Natural killer cell (primary cell): Measurements from ENCODE around the gene LINGO4. TPM values are rescaled to one million over a fixed set of nuclear protein-coding genes. Genes with fewer than 3 reads are reported as not detected.

ENCODE experiments used
- ATAC-seq, 3 donors: fragments of 150-1000 bp in 2 of 3; fragments of 200-7000 bp in 1 of 3; cut with Tn5 transposase; 1 replicate in 1 of 3; 2 replicates in 2 of 3; pipeline ENCODE4 v1.10.0; 2021; ENCODE audit warnings: mild to moderate bottlenecking in 2 of 3, moderate library complexity in 2 of 3
- DNase-seq, 2 donors: peaks; one replicate each; pipeline versions ENCODE4 v3.0.0 to v3.0.0-alpha.2; 2013 to 2021; ENCODE audit warnings: mixed read lengths in 1 of 2
- H3K27ac ChIP-seq: one replicate; pipeline ENCODE4 v1.5.1; 2013; ENCODE audit warnings: mild to moderate bottlenecking, low read length
- H3K27me3 ChIP-seq: one replicate; pipeline ENCODE4 v1.6.1; 2013; ENCODE audit warnings: low read length; ENCODE audit not compliant: control insufficient read depth, insufficient read depth
- H3K36me3 ChIP-seq: one replicate; pipeline ENCODE4 v1.6.1; 2013; ENCODE audit warnings: low read length; ENCODE audit not compliant: control insufficient read depth, insufficient read depth
- H3K4me1 ChIP-seq: one replicate; pipeline ENCODE4 v1.6.1; 2013; ENCODE audit warnings: low read length; ENCODE audit not compliant: control insufficient read depth, insufficient read depth
- H3K4me3 ChIP-seq: one replicate; pipeline ENCODE4 v1.5.1; 2013; ENCODE audit warnings: low read length
- H3K9me3 ChIP-seq: one replicate; pipeline ENCODE4 v1.6.1; 2013; ENCODE audit warnings: low read length; ENCODE audit not compliant: control insufficient read depth, insufficient read depth
- H3K27ac Mint-ChIP-seq, 2 donors: one replicate each; pipeline ENCODE4 v1.8.0; 2022; ENCODE audit warnings: mild to moderate bottlenecking in 2 of 2, mixed read lengths in 2 of 2, moderate library complexity in 1 of 2
- H3K27me3 Mint-ChIP-seq, 2 donors: one replicate each; pipeline ENCODE4 v1.8.0; 2022; ENCODE audit warnings: low read depth in 2 of 2, mixed read lengths in 2 of 2
- H3K36me3 Mint-ChIP-seq: one replicate; pipeline ENCODE4 v1.8.0; 2022; ENCODE audit warnings: mixed read lengths
- H3K4me1 Mint-ChIP-seq, 2 donors: one replicate each; pipeline ENCODE4 v1.8.0; 2022; ENCODE audit warnings: mixed read lengths in 2 of 2
- H3K4me3 Mint-ChIP-seq: one replicate; pipeline ENCODE4 v1.8.0; 2022; ENCODE audit warnings: mild to moderate bottlenecking, moderate library complexity, mixed read lengths
- H3K9me3 Mint-ChIP-seq, 2 donors: one replicate each; pipeline ENCODE4 v1.8.0; 2022; ENCODE audit warnings: mixed read lengths in 2 of 2
- CTCF ChIP-seq: fragments of 200-600 bp; IDR thresholded peaks from one replicate; pipeline ENCODE4 v1.8.0; 2022; ENCODE audit warnings: antibody characterized with exemption
- WGBS: methylation state at CpG from one replicate; pipeline ENCODE4 v1.1.7; 2013; ENCODE audit warnings: missing lambda C conversion rate; ENCODE audit not compliant: insufficient coverage; 5-methylcytosine and 5-hydroxymethylcytosine counted together
- intact Hi-C: fragments of 100-400 bp; cut with micrococcal nuclease; formaldehyde crosslinking; loops from one replicate; pipeline ENCODE4 v1.14.2; 2022
- total RNA-seq, 4 donors: library from RNA; stranded (reverse); fragments of 120-200 nt in 1 of 4; gene quantifications; one replicate each; pipeline versions ENCODE4 v1.2.3 to v1.2.4, GENCODE V29; 2013 to 2022

LINGO4 gene
- total RNA-seq, 3 donors from 2014 or later (not counting 1 experiment from before 2014, with no cell fraction given), result not detected

- intact Hi-C loops, result no loop called here
- no peak for TF ChIP-seq CTCF
- ATAC-seq (no peak), DNase-seq (no peak)
- no peaks in the 10 kb centered on the region for H3K27me3 ChIP-seq
- Mint-ChIP-seq H3K27ac (no peak overlapping the region), H3K4me1 (peaks cover 13 to 15% of the 10 kb centered on the region in 2 donors), H3K4me3 (no peak overlapping the region), H3K9me3 (no peaks in the 10 kb centered on the region), H3K27me3 (peaks cover 0 to 5% of the 10 kb centered on the region in 2 donors), H3K36me3 (peaks cover 7% of the 10 kb centered on the region)
- no peak overlapping the region for H3K4me3 ChIP-seq
- peaks cover 9% of the 10 kb centered on the region for H3K4me1 ChIP-seq
- H3K27ac ChIP-seq, result no peak overlapping the region
- 92% methylated on average over 5 of the region's 5 CpGs for WGBS
- H3K36me3 ChIP-seq, result no peaks in the 10 kb centered on the region
- no peaks in the 10 kb centered on the region for H3K9me3 ChIP-seq
Measured at GRCh38 chr1:151798571-151798970, 6.6 kb downstream of the LINGO4 start.

- no peaks in the 10 kb centered on the region for H3K27me3 Mint-ChIP-seq
- no peaks in the 10 kb centered on the region for H3K36me3 ChIP-seq
- peaks cover 20 to 34% of the 10 kb centered on the region in 2 donors for H3K4me1 Mint-ChIP-seq
- no peak for TF ChIP-seq CTCF
- no peaks in the 10 kb centered on the region for H3K27me3 ChIP-seq
- DNase-seq, result peak in 1 of 2 donors; percentile 22
- H3K4me3 Mint-ChIP-seq, result peak overlapping the region; percentile 100
- no peaks in the 10 kb centered on the region for H3K9me3 ChIP-seq
- ATAC-seq, result no peak
- intact Hi-C loops, result loop anchor here (1.0 to 2.0 kb wide), 3 partner anchors 28 to 510 kb away; partner anchors contain the start of gene MRPL9
- H3K27ac Mint-ChIP-seq, result peak overlapping the region; percentile 93 to 94
- H3K9me3 Mint-ChIP-seq, result no peaks in the 10 kb centered on the region
- H3K4me1 ChIP-seq, result peaks cover 9% of the 10 kb centered on the region
- H3K36me3 Mint-ChIP-seq, result peaks cover 7% of the 10 kb centered on the region
- WGBS, result 1% methylated on average over 52 of the region's 52 CpGs
- H3K4me3 ChIP-seq, result peak overlapping the region; percentile 96
- peak overlapping the region; percentile 39 for H3K27ac ChIP-seq
Measured at GRCh38 chr1:151790940-151791651, 14.1 kb downstream of the LINGO4 start.

GRCh38 chr1:151790071-151790939 lies 14.9 kb downstream of the LINGO4 start, which contains the start of gene TDRKH:
Gene TDRKH (minus strand): TSS chr1:151790500. CDS start chr1:151783022, 7,478 bp downstream.
- DNase-seq (peak; percentile 96 to 99), ATAC-seq (peak; percentile 92 to 98 (median 94))
- intact Hi-C loops, result loop anchor here (1.0 to 2.0 kb wide), 3 partner anchors 27 to 510 kb away; partner anchors contain the start of gene MRPL9

More at GRCh38 chr1:151790071-151790939, 14.9 kb downstream of the LINGO4 start, which contains the start of gene TDRKH:
- no peaks in the 10 kb centered on the region for H3K9me3 Mint-ChIP-seq
- peaks cover 7% of the 10 kb centered on the region for H3K36me3 Mint-ChIP-seq
- H3K27ac ChIP-seq, result peak within 1 kb of the TSS; percentile 59
- H3K9me3 ChIP-seq, result no peaks in the 10 kb centered on the region
- peak within 1 kb of the TSS; percentile 100 for H3K4me3 Mint-ChIP-seq
- no peaks in the 10 kb centered on the region for H3K27me3 Mint-ChIP-seq
- peak within 1 kb of the TSS; percentile 96 for H3K4me3 ChIP-seq
- no peaks in the 10 kb centered on the region for H3K27me3 ChIP-seq
- H3K4me1 Mint-ChIP-seq, result peaks cover 20 to 34% of the 10 kb centered on the region in 2 donors
- WGBS, result under 1% methylated on average over 58 of the region's 58 CpGs
- peaks cover 9% of the 10 kb centered on the region for H3K4me1 ChIP-seq
- peak within 1 kb of the TSS; percentile 93 to 94 for H3K27ac Mint-ChIP-seq
- TF ChIP-seq CTCF, result peak; percentile 17
- no peaks in the 10 kb centered on the region for H3K36me3 ChIP-seq
